ENCODE data around the gene CBLC. TPM values are rescaled to one million over a fixed set of nuclear protein-coding genes. Genes with fewer than 3 reads are reported as not detected.

The CBLC gene
- 2.4 and 23.1 TPM in 2 replicates for total RNA-seq

- DNase-seq (ENCODE audit: low read depth) = peak; percentile 52
Observed at GRCh38 chr19:44777715-44778347, at the start of gene CBLC. CBLC (plus strand) TSS chr19:44777890; CDS start chr19:44777932, 42 bp downstream.

GRCh38 chr19:44728178-44728577, 49.5 kb upstream of the CBLC start:
- no peak for DNase-seq (ENCODE audit: low read depth)

- DNase-seq (ENCODE audit: low read depth) = no peak
Observed at GRCh38 chr19:44729516-44730033, 48.1 kb upstream of the CBLC start.

- DNase-seq (ENCODE audit: low read depth) = no peak
Observed at GRCh38 chr19:44731081-44731480, 46.6 kb upstream of the CBLC start.

- DNase-seq (ENCODE audit: low read depth) = no peak
Observed at GRCh38 chr19:44731622-44732021, 46.1 kb upstream of the CBLC start.

- no peak for DNase-seq (ENCODE audit: low read depth)
Observed at GRCh38 chr19:44732235-44733014, 45.3 kb upstream of the CBLC start.

GRCh38 chr19:44734357-44734756, 43.3 kb upstream of the CBLC start:
- DNase-seq (ENCODE audit: low read depth) = no peak

GRCh38 chr19:44735011-44735410, 42.7 kb upstream of the CBLC start:
- no peak for DNase-seq (ENCODE audit: low read depth)

- DNase-seq (ENCODE audit: low read depth) = peak; percentile 65
Observed at GRCh38 chr19:44737238-44738071, 40.2 kb upstream of the CBLC start.

GRCh38 chr19:44738136-44738535, 39.6 kb upstream of the CBLC start:
- DNase-seq (ENCODE audit: low read depth) = no peak

- peak; percentile 77 for DNase-seq (ENCODE audit: low read depth)
Observed at GRCh38 chr19:44738603-44739558, 38.8 kb upstream of the CBLC start.

GRCh38 chr19:44740351-44740824, 37.3 kb upstream of the CBLC start:
- no peak for DNase-seq (ENCODE audit: low read depth)

- no peak for DNase-seq (ENCODE audit: low read depth)
Observed at GRCh38 chr19:44741258-44741731, 36.4 kb upstream of the CBLC start.

- peak; percentile 100 for DNase-seq (ENCODE audit: low read depth)
Observed at GRCh38 chr19:44741841-44742329, 35.8 kb upstream of the CBLC start.

GRCh38 chr19:44742330-44743061, 35.2 kb upstream of the CBLC start:
- DNase-seq (ENCODE audit: low read depth) = peak; percentile 72

GRCh38 chr19:44744871-44745332, 32.8 kb upstream of the CBLC start:
- DNase-seq (ENCODE audit: low read depth) = no peak

- DNase-seq (ENCODE audit: low read depth) = peak; percentile 71
Observed at GRCh38 chr19:44745341-44745831, 32.3 kb upstream of the CBLC start.

- DNase-seq (ENCODE audit: low read depth) = no peak
Observed at GRCh38 chr19:44745887-44746600, 31.6 kb upstream of the CBLC start.

- DNase-seq (ENCODE audit: low read depth) = no peak
Observed at GRCh38 chr19:44746616-44746945, 31.1 kb upstream of the CBLC start.

All from renal cortical epithelial cell (primary cell).